ENCODE results near the gene FRK.

FRK gene

DNA sequence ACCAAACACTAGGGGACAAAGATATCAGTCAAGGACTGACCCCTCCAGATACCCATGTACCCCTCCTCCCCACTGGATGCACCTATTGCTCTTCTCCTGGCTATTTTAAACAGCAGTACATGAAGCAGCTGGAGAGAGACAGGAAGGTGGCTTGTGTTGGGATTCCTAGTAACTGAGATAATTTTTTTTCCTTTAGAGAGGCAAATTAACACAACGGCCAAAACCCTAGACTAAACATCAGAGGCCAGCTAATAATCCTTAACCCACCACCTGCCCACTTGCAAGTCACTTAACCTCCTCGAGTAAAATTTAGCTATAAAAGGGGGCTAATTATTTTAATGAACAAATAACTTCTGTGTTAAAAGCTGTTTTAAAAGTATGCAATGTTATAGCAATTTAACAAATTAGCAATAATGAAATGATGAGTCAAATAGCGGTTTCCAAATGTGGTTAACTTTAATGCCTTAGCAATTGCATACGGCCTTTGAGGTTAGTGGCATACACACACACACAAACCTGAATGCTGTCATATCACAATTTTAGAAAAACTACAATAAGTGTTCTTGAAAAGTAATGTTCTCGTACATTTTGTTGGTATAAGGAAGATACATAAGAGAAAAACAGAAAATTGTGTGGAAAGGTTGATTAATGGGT lies 151.7 kb downstream of the FRK start:
- Histone ChIP-seq H3K27me3 (replicated peaks; ENCODE audit: control insufficient read depth, insufficient read depth, low read length) (no peaks in the 10 kb centered on the region), H3K4me3 (replicated peaks; ENCODE audit: low read depth, low read length) (no peak overlapping the region), H3K36me3 (ENCODE audit: control insufficient read depth, insufficient read depth, low read length) (no peaks in the 10 kb centered on the region)
- no peak for DNase-seq (ENCODE audit: extremely low read depth, insufficient read length)
- TF ChIP-seq, protein P1, sequence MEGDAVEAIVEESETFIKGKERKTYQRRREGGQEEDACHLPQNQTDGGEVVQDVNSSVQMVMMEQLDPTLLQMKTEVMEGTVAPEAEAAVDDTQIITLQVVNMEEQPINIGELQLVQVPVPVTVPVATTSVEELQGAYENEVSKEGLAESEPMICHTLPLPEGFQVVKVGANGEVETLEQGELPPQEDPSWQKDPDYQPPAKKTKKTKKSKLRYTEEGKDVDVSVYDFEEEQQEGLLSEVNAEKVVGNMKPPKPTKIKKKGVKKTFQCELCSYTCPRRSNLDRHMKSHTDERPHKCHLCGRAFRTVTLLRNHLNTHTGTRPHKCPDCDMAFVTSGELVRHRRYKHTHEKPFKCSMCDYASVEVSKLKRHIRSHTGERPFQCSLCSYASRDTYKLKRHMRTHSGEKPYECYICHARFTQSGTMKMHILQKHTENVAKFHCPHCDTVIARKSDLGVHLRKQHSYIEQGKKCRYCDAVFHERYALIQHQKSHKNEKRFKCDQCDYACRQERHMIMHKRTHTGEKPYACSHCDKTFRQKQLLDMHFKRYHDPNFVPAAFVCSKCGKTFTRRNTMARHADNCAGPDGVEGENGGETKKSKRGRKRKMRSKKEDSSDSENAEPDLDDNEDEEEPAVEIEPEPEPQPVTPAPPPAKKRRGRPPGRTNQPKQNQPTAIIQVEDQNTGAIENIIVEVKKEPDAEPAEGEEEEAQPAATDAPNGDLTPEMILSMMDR (IDR thresholded peaks at IDR 0.05; ENCODE audit: insufficient read depth, low read length, poor library complexity, severe bottlenecking): no peak

- no peak for DNase-seq (ENCODE audit: extremely low read depth, insufficient read length)
- H3K27me3 ChIP-seq (replicated peaks; ENCODE audit: control insufficient read depth, insufficient read depth, low read length): no peaks in the 10 kb centered on the region
- H3K36me3 ChIP-seq (ENCODE audit: control insufficient read depth, insufficient read depth, low read length): no peaks in the 10 kb centered on the region
- TF ChIP-seq, protein P1 (IDR thresholded peaks at IDR 0.05; ENCODE audit: insufficient read depth, low read length, poor library complexity, severe bottlenecking): no peak
- no peak overlapping the region for H3K4me3 ChIP-seq (replicated peaks; ENCODE audit: low read depth, low read length)
Measured at GRCh38 chr6:115905471-115905870, 155.2 kb downstream of the FRK start.

GRCh38 chr6:115902436-115902835 lies 158.3 kb downstream of the FRK start:
- Histone ChIP-seq H3K4me3 (replicated peaks; ENCODE audit: low read depth, low read length) (no peak overlapping the region), H3K36me3 (ENCODE audit: control insufficient read depth, insufficient read depth, low read length) (no peaks in the 10 kb centered on the region), H3K27me3 (replicated peaks; ENCODE audit: control insufficient read depth, insufficient read depth, low read length) (no peaks in the 10 kb centered on the region)
- TF ChIP-seq, protein P1 (IDR thresholded peaks at IDR 0.05; ENCODE audit: insufficient read depth, low read length, poor library complexity, severe bottlenecking): no peak
- DNase-seq (ENCODE audit: extremely low read depth, insufficient read length): no peak

GRCh38 chr6:115901896-115902295 lies 158.8 kb downstream of the FRK start:
- no peaks in the 10 kb centered on the region for H3K36me3 ChIP-seq (ENCODE audit: control insufficient read depth, insufficient read depth, low read length)
- H3K4me3 ChIP-seq (replicated peaks; ENCODE audit: low read depth, low read length): no peak overlapping the region
- no peaks in the 10 kb centered on the region for H3K27me3 ChIP-seq (replicated peaks; ENCODE audit: control insufficient read depth, insufficient read depth, low read length)
- TF ChIP-seq, protein P1 (IDR thresholded peaks at IDR 0.05; ENCODE audit: insufficient read depth, low read length, poor library complexity, severe bottlenecking): no peak
- DNase-seq (ENCODE audit: extremely low read depth, insufficient read length): no peak

GRCh38 chr6:115899730-115900282 lies 160.9 kb downstream of the FRK start:
- DNase-seq (ENCODE audit: extremely low read depth, insufficient read length): no peak
- Histone ChIP-seq H3K36me3 (ENCODE audit: control insufficient read depth, insufficient read depth, low read length) (no peaks in the 10 kb centered on the region), H3K4me3 (replicated peaks; ENCODE audit: low read depth, low read length) (no peak overlapping the region), H3K27me3 (replicated peaks; ENCODE audit: control insufficient read depth, insufficient read depth, low read length) (no peaks in the 10 kb centered on the region)
- TF ChIP-seq, protein P1 (IDR thresholded peaks at IDR 0.05; ENCODE audit: insufficient read depth, low read length, poor library complexity, severe bottlenecking): no peak

Measured in GM06990 (cell line).